ENCODE results near the gene ASGR1. TPM values are rescaled to one million over a fixed set of nuclear protein-coding genes. Genes with fewer than 3 reads are reported as not detected.

Gene ASGR1
- total RNA-seq, 1 donor from 2014 or later = 29.0 TPM

DNA sequence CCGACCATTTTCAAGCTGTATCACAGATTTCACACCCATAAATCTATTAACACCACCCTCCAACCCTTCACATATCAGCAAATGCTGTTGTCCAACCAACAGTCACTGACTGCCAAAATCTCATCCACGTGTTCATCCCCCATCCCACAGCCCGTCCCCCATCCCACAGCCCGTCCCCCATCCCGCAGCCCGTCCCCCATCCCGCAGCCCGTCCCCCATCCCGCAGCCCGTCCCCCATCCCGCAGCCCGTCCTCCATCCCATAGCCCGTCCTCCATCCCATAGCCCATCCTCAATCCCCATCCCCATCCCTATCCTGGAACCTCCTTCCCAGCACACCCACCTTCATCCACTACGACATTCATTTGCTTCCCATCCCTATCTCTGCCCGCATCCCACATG is 26.4 kb upstream of the ASGR1 start:
- DNase-seq = no peak
- Mint-ChIP-seq H3K9me3 (ENCODE audit: unreplicated experiment) (peaks cover 17% of the 10 kb centered on the region), H3K27ac (ENCODE audit: unreplicated experiment) (peak overlapping the region; percentile 98), H3K4me3 (ENCODE audit: unreplicated experiment) (peak overlapping the region; percentile 85), H3K4me1 (ENCODE audit: low read depth, unreplicated experiment) (peaks cover 40% of the 10 kb centered on the region), H3K27me3 (ENCODE audit: unreplicated experiment) (peaks cover 24% of the 10 kb centered on the region), H3K36me3 (ENCODE audit: unreplicated experiment) (no peaks in the 10 kb centered on the region)
- TF ChIP-seq, protein P1, sequence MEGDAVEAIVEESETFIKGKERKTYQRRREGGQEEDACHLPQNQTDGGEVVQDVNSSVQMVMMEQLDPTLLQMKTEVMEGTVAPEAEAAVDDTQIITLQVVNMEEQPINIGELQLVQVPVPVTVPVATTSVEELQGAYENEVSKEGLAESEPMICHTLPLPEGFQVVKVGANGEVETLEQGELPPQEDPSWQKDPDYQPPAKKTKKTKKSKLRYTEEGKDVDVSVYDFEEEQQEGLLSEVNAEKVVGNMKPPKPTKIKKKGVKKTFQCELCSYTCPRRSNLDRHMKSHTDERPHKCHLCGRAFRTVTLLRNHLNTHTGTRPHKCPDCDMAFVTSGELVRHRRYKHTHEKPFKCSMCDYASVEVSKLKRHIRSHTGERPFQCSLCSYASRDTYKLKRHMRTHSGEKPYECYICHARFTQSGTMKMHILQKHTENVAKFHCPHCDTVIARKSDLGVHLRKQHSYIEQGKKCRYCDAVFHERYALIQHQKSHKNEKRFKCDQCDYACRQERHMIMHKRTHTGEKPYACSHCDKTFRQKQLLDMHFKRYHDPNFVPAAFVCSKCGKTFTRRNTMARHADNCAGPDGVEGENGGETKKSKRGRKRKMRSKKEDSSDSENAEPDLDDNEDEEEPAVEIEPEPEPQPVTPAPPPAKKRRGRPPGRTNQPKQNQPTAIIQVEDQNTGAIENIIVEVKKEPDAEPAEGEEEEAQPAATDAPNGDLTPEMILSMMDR (IDR thresholded peaks at IDR 0.05; ENCODE audit: partially characterized antibody, unreplicated experiment) = no peak

DNA sequence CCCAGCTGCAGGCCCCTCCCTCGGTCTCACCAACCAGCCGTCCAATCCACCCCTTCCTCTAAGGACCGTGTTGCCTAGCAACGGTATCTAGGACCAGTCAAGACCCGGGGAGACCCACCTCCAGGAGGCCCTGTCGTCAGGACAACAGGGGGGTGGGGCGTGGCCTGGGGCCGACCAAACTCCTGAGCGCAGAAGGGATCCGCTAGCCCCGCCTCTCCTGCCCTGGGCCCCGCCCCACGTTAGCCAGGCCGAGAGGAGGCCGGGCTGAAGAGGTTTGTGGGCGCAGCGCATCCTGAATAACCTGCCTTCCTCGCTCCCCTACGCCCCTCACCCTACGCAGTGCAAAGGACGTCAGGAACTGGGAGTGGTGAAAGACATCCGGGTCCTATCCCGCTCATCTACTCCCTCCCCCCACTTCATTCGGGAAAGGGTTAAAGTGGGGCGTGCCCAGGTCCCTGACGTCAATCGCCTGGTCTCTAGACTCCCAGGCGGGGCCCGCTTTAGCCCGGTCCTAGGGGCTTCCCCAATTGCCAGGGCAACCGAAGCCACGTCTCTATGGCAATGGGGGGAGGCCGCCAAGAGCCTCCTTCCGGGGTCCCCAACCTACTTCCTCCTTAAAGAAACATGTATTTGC is 25.8 kb upstream of the ASGR1 start:
- H3K36me3 Mint-ChIP-seq (ENCODE audit: unreplicated experiment) = no peaks in the 10 kb centered on the region
- H3K27ac Mint-ChIP-seq (ENCODE audit: unreplicated experiment) = peak overlapping the region; percentile 98
- peaks cover 17% of the 10 kb centered on the region for H3K9me3 Mint-ChIP-seq (ENCODE audit: unreplicated experiment)
- peaks cover 23% of the 10 kb centered on the region for H3K27me3 Mint-ChIP-seq (ENCODE audit: unreplicated experiment)
- peak overlapping the region; percentile 85 for H3K4me3 Mint-ChIP-seq (ENCODE audit: unreplicated experiment)
- peaks cover 40% of the 10 kb centered on the region for H3K4me1 Mint-ChIP-seq (ENCODE audit: low read depth, unreplicated experiment)
- TF ChIP-seq, protein P1 (IDR thresholded peaks at IDR 0.05; ENCODE audit: partially characterized antibody, unreplicated experiment) = no peak
- DNase-seq = peak; percentile 98

DNA sequence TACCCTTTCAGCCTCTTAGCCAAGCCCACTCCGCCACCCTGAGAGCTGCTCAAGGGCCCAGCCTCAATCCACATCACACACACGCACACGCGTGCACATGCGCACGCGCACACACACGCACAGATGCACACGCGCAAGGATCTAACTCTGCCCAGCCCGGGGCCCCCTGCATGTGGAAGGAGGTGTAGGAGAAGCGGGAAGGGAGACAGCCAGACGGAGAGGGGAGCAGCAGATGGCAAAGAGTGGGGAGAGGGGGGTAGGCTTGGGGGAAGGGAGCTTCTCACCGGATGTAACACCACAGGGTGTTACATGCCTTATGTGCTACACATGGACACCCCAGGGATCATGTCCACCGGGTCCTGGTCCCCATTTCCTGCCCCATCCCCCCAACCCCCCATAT is 25.2 kb upstream of the ASGR1 start:
- Mint-ChIP-seq H3K27me3 (ENCODE audit: unreplicated experiment) (peaks cover 21% of the 10 kb centered on the region), H3K27ac (ENCODE audit: unreplicated experiment) (peak overlapping the region; percentile 98), H3K9me3 (ENCODE audit: unreplicated experiment) (peaks cover 17% of the 10 kb centered on the region), H3K36me3 (ENCODE audit: unreplicated experiment) (no peaks in the 10 kb centered on the region), H3K4me1 (ENCODE audit: low read depth, unreplicated experiment) (peaks cover 40% of the 10 kb centered on the region), H3K4me3 (ENCODE audit: unreplicated experiment) (peak overlapping the region; percentile 85)
- peak; percentile 73 for DNase-seq
- TF ChIP-seq, protein P1 (IDR thresholded peaks at IDR 0.05; ENCODE audit: partially characterized antibody, unreplicated experiment) = no peak

DNA sequence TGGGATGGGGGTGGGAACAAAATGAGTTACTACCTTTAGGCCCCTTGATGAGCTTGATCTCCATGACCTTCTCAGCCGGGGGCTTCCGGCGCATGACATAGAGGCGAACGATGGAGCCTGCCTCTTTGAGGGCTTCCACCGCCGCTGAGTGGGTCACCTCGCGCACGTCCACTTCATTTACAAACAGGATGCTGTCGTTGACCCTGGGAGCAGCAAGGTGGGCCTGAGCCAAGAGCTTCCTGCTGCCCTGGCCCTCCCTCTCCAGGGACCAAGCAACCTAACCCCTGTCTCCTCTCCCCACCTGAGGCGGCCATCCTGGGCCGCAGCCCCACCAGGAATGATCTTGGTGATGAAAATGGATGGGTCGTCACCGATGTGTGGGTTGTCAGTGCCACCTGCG is 24.2 kb upstream of the ASGR1 start:
- Mint-ChIP-seq H3K4me3 (ENCODE audit: unreplicated experiment) (peak overlapping the region; percentile 85), H3K27me3 (ENCODE audit: unreplicated experiment) (peaks cover 21% of the 10 kb centered on the region), H3K36me3 (ENCODE audit: unreplicated experiment) (no peaks in the 10 kb centered on the region), H3K27ac (ENCODE audit: unreplicated experiment) (peak overlapping the region; percentile 98), H3K9me3 (ENCODE audit: unreplicated experiment) (peaks cover 17% of the 10 kb centered on the region), H3K4me1 (ENCODE audit: low read depth, unreplicated experiment) (peaks cover 34% of the 10 kb centered on the region)
- TF ChIP-seq, protein P1 (IDR thresholded peaks at IDR 0.05; ENCODE audit: partially characterized antibody, unreplicated experiment) = no peak
- DNase-seq = no peak

DNA sequence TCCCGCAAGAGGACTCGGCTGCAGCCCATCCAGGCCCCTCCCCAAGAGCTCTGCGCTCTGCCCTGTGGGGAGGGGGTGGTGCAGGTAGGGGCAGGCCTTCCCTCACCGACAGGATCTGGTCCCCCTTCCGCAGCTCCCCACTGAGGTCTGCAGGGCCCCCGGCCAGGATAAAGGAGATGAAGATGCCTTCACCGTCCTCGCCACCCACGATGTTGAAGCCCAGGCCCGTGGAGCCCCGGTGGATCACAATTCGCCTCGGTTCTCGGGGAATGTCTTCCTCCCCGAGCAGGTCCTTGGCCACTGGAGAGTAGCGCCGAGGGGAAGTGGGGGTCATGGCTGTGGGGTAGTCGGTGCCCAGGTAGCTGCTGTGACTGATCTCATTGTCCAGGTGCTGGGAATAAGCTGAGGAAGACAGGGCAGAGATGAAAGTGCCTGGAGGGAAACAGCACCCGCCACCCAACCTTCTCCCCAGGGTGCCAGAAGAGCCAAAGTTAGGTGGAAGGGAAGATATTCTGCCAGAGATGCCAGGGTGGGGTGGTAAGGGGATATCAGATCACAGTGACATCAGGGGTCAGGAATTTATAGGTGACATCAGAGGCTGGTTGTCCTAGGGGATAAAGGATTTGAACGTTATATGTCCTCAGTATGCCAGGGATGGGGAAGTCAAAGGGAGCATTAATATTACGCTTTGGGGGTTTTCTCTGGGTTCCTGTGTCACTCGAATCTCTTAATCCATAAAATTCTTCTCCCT is 17.7 kb upstream of the ASGR1 start:
- TF ChIP-seq, protein P1 (IDR thresholded peaks at IDR 0.05; ENCODE audit: partially characterized antibody, unreplicated experiment) = no peak
- H3K4me1 Mint-ChIP-seq (ENCODE audit: low read depth, unreplicated experiment) = peaks cover 30% of the 10 kb centered on the region

More for the DNA sequence above, 17.7 kb upstream of the ASGR1 start:
- Mint-ChIP-seq H3K27me3 (ENCODE audit: unreplicated experiment) (peaks cover 12% of the 10 kb centered on the region), H3K9me3 (ENCODE audit: unreplicated experiment) (peaks cover 10% of the 10 kb centered on the region), H3K27ac (ENCODE audit: unreplicated experiment) (no peak overlapping the region), H3K36me3 (ENCODE audit: unreplicated experiment) (no peaks in the 10 kb centered on the region), H3K4me3 (ENCODE audit: unreplicated experiment) (no peak overlapping the region)
- DNase-seq = no peak
